ENCODE results near the gene MMD. TPM values are rescaled to one million over a fixed set of nuclear protein-coding genes. Genes with fewer than 3 reads are reported as not detected.
A peak's percentile ranks its signal among the peaks of the same experiment; 100 is the strongest.

MMD gene
- polyA plus RNA-seq, 3 donors, result 3.4 to 7.0 (median 4.6) TPM

GRCh38 chr17:55350825-55351205 lies 70.8 kb downstream of the MMD start:
- Mint-ChIP-seq H3K27ac (no peak overlapping the region), H3K27me3 (ENCODE audit: low read depth in 3 of 3) (peaks cover 0 to 14% (median 10%) of the 10 kb centered on the region in 3 donors), H3K9me3 (peaks cover 0 to 6% (median 3%) of the 10 kb centered on the region in 7 donors), H3K4me1 (peaks cover 3% of the 10 kb centered on the region), H3K4me3 (no peak overlapping the region), H3K36me3 (no peaks in the 10 kb centered on the region)
- no peaks in the 10 kb centered on the region for H3K36me3 ChIP-seq (replicated peaks in 1 of 2; ENCODE audit: control insufficient read depth in 1 of 2, insufficient read depth in 2 of 2, low read length in 2 of 2)
- H3K4me2 ChIP-seq (replicated peaks; ENCODE audit: extremely low read depth, low read length, poor library complexity, severe bottlenecking), result no peak overlapping the region
- no peaks in the 10 kb centered on the region for H3K79me2 ChIP-seq (ENCODE audit: insufficient read depth, low read length)
- H3K9me3 ChIP-seq (replicated peaks in 1 of 2; ENCODE audit: control insufficient read depth in 1 of 2, insufficient read depth in 1 of 2, low read length in 2 of 2), result no peaks in the 10 kb centered on the region
- no peak overlapping the region for H2AFZ ChIP-seq (ENCODE audit: insufficient read depth, low read depth, low read length, poor library complexity, severe bottlenecking)
- TF ChIP-seq CTCF (IDR thresholded peaks at IDR 0.05), result no peak
- WGBS (ENCODE audit: insufficient coverage), result 100% methylated on average over 2 of the region's 2 CpGs
- intact Hi-C loops (cut with micrococcal nuclease), result no loop called here
- H3K4me1 ChIP-seq (ENCODE audit: control insufficient read depth in 1 of 2, insufficient read depth in 2 of 2, low read length in 2 of 2), result no peaks in the 10 kb centered on the region
- no peak overlapping the region for H3K4me3 ChIP-seq (replicated peaks in 1 of 3; ENCODE audit: low read depth in 2 of 3, low read length in 3 of 3)
- H3K9ac ChIP-seq (ENCODE audit: insufficient read depth, low read length, poor library complexity, severe bottlenecking), result no peak overlapping the region
- H3K27me3 ChIP-seq (ENCODE audit: control insufficient read depth in 2 of 2, insufficient read depth in 2 of 2, low read length in 2 of 2), result no peaks in the 10 kb centered on the region
- DNase-seq, result no peak
- H4K20me1 ChIP-seq (ENCODE audit: insufficient read depth, low read length), result no peaks in the 10 kb centered on the region
- H3K27ac ChIP-seq (ENCODE audit: low read depth in 1 of 2, low read length in 2 of 2), result no peak overlapping the region

- Histone ChIP-seq H3K4me3 (replicated peaks in 1 of 3; ENCODE audit: low read depth in 2 of 3, low read length in 3 of 3) (no peak overlapping the region), H3K36me3 (replicated peaks in 1 of 2; ENCODE audit: control insufficient read depth in 1 of 2, insufficient read depth in 2 of 2, low read length in 2 of 2) (no peaks in the 10 kb centered on the region), H3K79me2 (ENCODE audit: insufficient read depth, low read length) (no peaks in the 10 kb centered on the region), H4K20me1 (ENCODE audit: insufficient read depth, low read length) (no peaks in the 10 kb centered on the region), H3K27ac (ENCODE audit: low read depth in 1 of 2, low read length in 2 of 2) (no peak overlapping the region), H3K4me1 (ENCODE audit: control insufficient read depth in 1 of 2, insufficient read depth in 2 of 2, low read length in 2 of 2) (no peaks in the 10 kb centered on the region), H3K4me2 (replicated peaks; ENCODE audit: extremely low read depth, low read length, poor library complexity, severe bottlenecking) (no peak overlapping the region), H3K27me3 (ENCODE audit: control insufficient read depth in 2 of 2, insufficient read depth in 2 of 2, low read length in 2 of 2) (no peaks in the 10 kb centered on the region), H2AFZ (ENCODE audit: insufficient read depth, low read depth, low read length, poor library complexity, severe bottlenecking) (no peak overlapping the region), H3K9me3 (replicated peaks in 1 of 2; ENCODE audit: control insufficient read depth in 1 of 2, insufficient read depth in 1 of 2, low read length in 2 of 2) (no peaks in the 10 kb centered on the region), H3K9ac (ENCODE audit: insufficient read depth, low read length, poor library complexity, severe bottlenecking) (no peak overlapping the region)
- DNase-seq, result peak; percentile 8 to 30 (median 25)
- 23% methylated on average over 4 of the region's 10 CpGs for WGBS (ENCODE audit: insufficient coverage)
- intact Hi-C loops (cut with micrococcal nuclease), result loop anchor here (5.0 kb wide), 1 partner anchor 357 kb away; no protein-coding TSS in a partner anchor
- H3K9me3 Mint-ChIP-seq, result peaks cover 0 to 9% (median 3%) of the 10 kb centered on the region in 7 donors
- peaks cover 3% of the 10 kb centered on the region for H3K4me1 Mint-ChIP-seq
- no peaks in the 10 kb centered on the region for H3K36me3 Mint-ChIP-seq
- peaks cover 0 to 14% (median 8%) of the 10 kb centered on the region in 3 donors for H3K27me3 Mint-ChIP-seq (ENCODE audit: low read depth in 3 of 3)
- no peak overlapping the region for H3K27ac Mint-ChIP-seq
- peak; percentile 89 for TF ChIP-seq CTCF (IDR thresholded peaks at IDR 0.05)
- H3K4me3 Mint-ChIP-seq, result no peak overlapping the region
Measured at GRCh38 chr17:55348749-55349354, 72.8 kb downstream of the MMD start.

Data from CD14-positive monocyte (primary cell).